Glomerular visceral epithelial cell (primary cell): ENCODE results near the gene HS6ST1.

Experiments used
- DNase-seq: peaks from one replicate; pipeline ENCODE4 v3.0.0-alpha.2; 2016; ENCODE audit errors: extremely low spot score

Gene HS6ST1

GRCh38 chr2:128347701-128348539 lies 29.3 kb upstream of the HS6ST1 start:
- peak; percentile 83 for DNase-seq

GRCh38 chr2:128347171-128347558 lies 28.5 kb upstream of the HS6ST1 start:
- no peak for DNase-seq

GRCh38 chr2:128346291-128347170 lies 27.9 kb upstream of the HS6ST1 start:
- DNase-seq, result no peak

GRCh38 chr2:128345436-128346165 lies 26.9 kb upstream of the HS6ST1 start:
- DNase-seq, result no peak

- no peak for DNase-seq
Measured at GRCh38 chr2:128344101-128344500, 25.4 kb upstream of the HS6ST1 start.

GRCh38 chr2:128343459-128343858 lies 24.8 kb upstream of the HS6ST1 start:
- DNase-seq, result no peak

- DNase-seq, result no peak
Measured at GRCh38 chr2:128342550-128342949, 23.9 kb upstream of the HS6ST1 start.

- no peak for DNase-seq
Measured at GRCh38 chr2:128341621-128342020, 23.0 kb upstream of the HS6ST1 start.

- no peak for DNase-seq
Measured at GRCh38 chr2:128332091-128332634, 13.5 kb upstream of the HS6ST1 start.

- DNase-seq, result no peak
Measured at GRCh38 chr2:128330583-128330982, 11.9 kb upstream of the HS6ST1 start.

GRCh38 chr2:128329607-128330006 lies 10.9 kb upstream of the HS6ST1 start:
- no peak for DNase-seq

GRCh38 chr2:128327180-128327964 lies 8.7 kb upstream of the HS6ST1 start:
- DNase-seq, result no peak

- no peak for DNase-seq
Measured at GRCh38 chr2:128326346-128326745, 7.7 kb upstream of the HS6ST1 start.

- no peak for DNase-seq
Measured at GRCh38 chr2:128325611-128326181, 7.0 kb upstream of the HS6ST1 start.

- no peak for DNase-seq
Measured at GRCh38 chr2:128324897-128325410, 6.3 kb upstream of the HS6ST1 start.

GRCh38 chr2:128324008-128324896 lies 5.6 kb upstream of the HS6ST1 start:
- no peak for DNase-seq

GRCh38 chr2:128323555-128323931 lies 4.9 kb upstream of the HS6ST1 start:
- DNase-seq, result no peak

- no peak for DNase-seq
Measured at GRCh38 chr2:128322715-128323554, 4.3 kb upstream of the HS6ST1 start.
